A673 (cell line): ENCODE data around the gene GATAD2B. TPM values are rescaled to one million over a fixed set of nuclear protein-coding genes. Genes with fewer than 3 reads are reported as not detected.

Experiments
- BruUV-seq: library from RNA; stranded (reverse); fragments of 400-500 nt; replicated peaks from 2 replicates; lab custom pipeline; 2021; lab: Mats Ljungman, UMichigan
- CTCF ChIA-PET: fragments of 300-600 bp; sonication (Branson Sonifier 250); formaldehyde crosslinking; loops from one replicate; lab custom pipeline; 2022; ENCODE audit warnings: antibody characterized with exemption; lab: Charles Lee
- POLR2A ChIA-PET: fragments of 300-600 bp; sonication (Branson Sonifier 250); formaldehyde crosslinking; loops from one replicate; lab custom pipeline; 2022; ENCODE audit warnings: antibody characterized with exemption; ENCODE audit not compliant: low non-redundant PET; lab: Charles Lee
- DNase-seq: peaks from one replicate; pipeline ENCODE4 v3.0.0-alpha.2; 2015; ENCODE audit warnings: low spot score
- H3K27ac ChIP-seq: fragments of 200-600 bp; sonication (generic); 2 replicates; pipeline ENCODE4 v1.5.1; 2016; ENCODE audit warnings: mixed run types, low read depth, mild to moderate bottlenecking, mixed read lengths, antibody characterized with exemption, low read length; ENCODE audit not compliant: poor library complexity, severe bottlenecking
- H3K27me3 ChIP-seq: fragments of 200-600 bp; sonication (generic); replicated peaks from 2 replicates; pipeline ENCODE4 v1.6.1; 2017; ENCODE audit warnings: mixed run types, low read depth, mild to moderate bottlenecking, mixed read lengths, antibody characterized with exemption, low read length; ENCODE audit not compliant: insufficient read depth, poor library complexity
- H3K36me3 ChIP-seq: fragments of 200-600 bp; sonication (generic); 2 replicates; pipeline ENCODE4 v1.6.1; 2016; ENCODE audit warnings: mixed run types, mild to moderate bottlenecking, mixed read lengths, antibody characterized with exemption, low read length; ENCODE audit not compliant: insufficient read depth, poor library complexity, severe bottlenecking
- H3K4me1 ChIP-seq: fragments of 200-600 bp; sonication (generic); 2 replicates; pipeline ENCODE4 v1.6.1; 2017; ENCODE audit warnings: mixed run types, mild to moderate bottlenecking, mixed read lengths, antibody characterized with exemption, low read length; ENCODE audit not compliant: insufficient read depth, poor library complexity, severe bottlenecking
- H3K4me3 ChIP-seq: fragments of 200-600 bp; sonication (generic); 2 replicates; pipeline ENCODE4 v1.5.1; 2016; ENCODE audit warnings: low read depth, mixed run types, mild to moderate bottlenecking, mixed read lengths, low read length; ENCODE audit not compliant: poor library complexity, severe bottlenecking
- H3K9me3 ChIP-seq: fragments of 200-600 bp; sonication (generic); 2 replicates; pipeline ENCODE4 v1.6.1; 2016; ENCODE audit warnings: mixed run types, low read depth, mild to moderate bottlenecking, mixed read lengths, antibody characterized with exemption, low read length; ENCODE audit not compliant: poor library complexity, severe bottlenecking
- EZH2 ChIP-seq: fragments of 200-600 bp; sonication (generic); IDR thresholded peaks from 2 replicates; pipeline ENCODE4 v1.6.1; 2017; ENCODE audit warnings: borderline replicate concordance, low read depth, mild to moderate bottlenecking, mixed read lengths, antibody characterized with exemption, low read length; ENCODE audit not compliant: poor library complexity, severe bottlenecking
- intact Hi-C: fragments of 100-400 bp; cut with micrococcal nuclease; formaldehyde crosslinking; loops from one replicate; pipeline ENCODE4 v1.10.0; 2022; ENCODE audit not compliant: unreplicated experiment
- total RNA-seq: library from RNA; stranded (reverse); gene quantifications from 2 replicates; pipeline ENCODE4 v1.2.3, GENCODE V29; 2021
- TF ChIP-seq, protein P1 (sequence below): fragments of 300-800, 200-600 bp; sonication (generic); conservative IDR thresholded peaks from 2 replicates; pipeline ENCODE4 v1.5.1; 2017; ENCODE audit warnings: low read depth, mild to moderate bottlenecking, antibody characterized with exemption, low read length, moderate library complexity, mixed read lengths

GATAD2B gene
- total RNA-seq, 1 experiment from 2014 or later: 58.8 TPM

- ChIA-PET POLR2A (no interaction called here), CTCF (no interaction called here)
- intact Hi-C loops: no loop called here
- no TSS peak for BruUV-seq
- Histone ChIP-seq H3K36me3 (no peaks in the 10 kb centered on the region), H3K27ac (no peak overlapping the region), H3K4me1 (no peaks in the 10 kb centered on the region), H3K9me3 (no peaks in the 10 kb centered on the region), H3K27me3 (no peaks in the 10 kb centered on the region), H3K4me3 (no peak overlapping the region)
- no peak for DNase-seq
- TF ChIP-seq, protein P1, sequence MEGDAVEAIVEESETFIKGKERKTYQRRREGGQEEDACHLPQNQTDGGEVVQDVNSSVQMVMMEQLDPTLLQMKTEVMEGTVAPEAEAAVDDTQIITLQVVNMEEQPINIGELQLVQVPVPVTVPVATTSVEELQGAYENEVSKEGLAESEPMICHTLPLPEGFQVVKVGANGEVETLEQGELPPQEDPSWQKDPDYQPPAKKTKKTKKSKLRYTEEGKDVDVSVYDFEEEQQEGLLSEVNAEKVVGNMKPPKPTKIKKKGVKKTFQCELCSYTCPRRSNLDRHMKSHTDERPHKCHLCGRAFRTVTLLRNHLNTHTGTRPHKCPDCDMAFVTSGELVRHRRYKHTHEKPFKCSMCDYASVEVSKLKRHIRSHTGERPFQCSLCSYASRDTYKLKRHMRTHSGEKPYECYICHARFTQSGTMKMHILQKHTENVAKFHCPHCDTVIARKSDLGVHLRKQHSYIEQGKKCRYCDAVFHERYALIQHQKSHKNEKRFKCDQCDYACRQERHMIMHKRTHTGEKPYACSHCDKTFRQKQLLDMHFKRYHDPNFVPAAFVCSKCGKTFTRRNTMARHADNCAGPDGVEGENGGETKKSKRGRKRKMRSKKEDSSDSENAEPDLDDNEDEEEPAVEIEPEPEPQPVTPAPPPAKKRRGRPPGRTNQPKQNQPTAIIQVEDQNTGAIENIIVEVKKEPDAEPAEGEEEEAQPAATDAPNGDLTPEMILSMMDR: no peak
- no peak for TF ChIP-seq EZH2
Measured at GRCh38 chr1:153795330-153795837, 127.4 kb downstream of the GATAD2B start.

GRCh38 chr1:153794624-153795329 lies 128.0 kb downstream of the GATAD2B start:
- no peak for TF ChIP-seq EZH2
- TF ChIP-seq, protein P1: no peak
- Histone ChIP-seq H3K4me3 (no peak overlapping the region), H3K27me3 (no peaks in the 10 kb centered on the region), H3K9me3 (no peaks in the 10 kb centered on the region), H3K27ac (no peak overlapping the region), H3K36me3 (no peaks in the 10 kb centered on the region), H3K4me1 (no peaks in the 10 kb centered on the region)
- no peak for DNase-seq
- intact Hi-C loops: no loop called here
- ChIA-PET POLR2A (no interaction called here), CTCF (no interaction called here)
- BruUV-seq: no TSS peak

- TF ChIP-seq, protein P1: no peak
- TF ChIP-seq EZH2: no peak
- ChIA-PET CTCF (no interaction called here), POLR2A (no interaction called here)
Measured at GRCh38 chr1:153793973-153794615, 128.7 kb downstream of the GATAD2B start.

More at GRCh38 chr1:153793973-153794615, 128.7 kb downstream of the GATAD2B start:
- Histone ChIP-seq H3K36me3 (no peaks in the 10 kb centered on the region), H3K27me3 (no peaks in the 10 kb centered on the region), H3K27ac (no peak overlapping the region), H3K4me3 (no peak overlapping the region), H3K9me3 (no peaks in the 10 kb centered on the region), H3K4me1 (no peaks in the 10 kb centered on the region)
- no peak for DNase-seq
- no TSS peak for BruUV-seq
- intact Hi-C loops: no loop called here
